GM19023 (cell line): Measurements from ENCODE around the gene HNRNPR.
"Not testable (repeated sequence)": the region's sequence is repeated elsewhere in the genome, so short reads cannot be mapped to it uniquely, and the experiment has no call there.

Experiments
- ATAC-seq: cut with Tn5 transposase; IDR thresholded peaks from one replicate; pipeline ENCODE4 v1.9.1; 2021; ENCODE audit warnings: mild to moderate bottlenecking, moderate library complexity; ENCODE audit not compliant: unreplicated experiment

HNRNPR gene

DNA sequence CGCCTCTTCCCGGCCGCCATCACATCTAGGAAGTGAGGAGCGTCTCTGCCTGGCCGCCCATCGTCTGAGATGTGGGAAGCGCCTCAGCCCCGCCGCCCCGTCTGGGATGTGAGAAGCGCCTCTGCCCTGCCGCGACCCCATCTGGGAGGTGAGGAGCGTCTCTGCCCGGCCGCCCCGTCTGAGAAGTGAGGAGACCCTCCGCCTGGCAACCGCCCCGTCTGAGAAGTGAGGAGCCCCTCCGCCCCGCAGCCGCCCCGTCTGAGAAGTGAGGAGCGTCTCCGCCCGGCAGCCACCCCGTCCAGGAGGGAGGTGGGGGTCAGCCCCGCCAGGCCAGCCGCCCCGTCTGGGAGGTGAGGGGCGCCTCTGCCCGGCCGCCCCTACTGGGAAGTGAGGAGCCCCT is 86.7 kb downstream of the HNRNPR start:
- not testable (repeated sequence) for ATAC-seq
